Measurements from ENCODE around the gene ASPN.

Gene ASPN

DNA sequence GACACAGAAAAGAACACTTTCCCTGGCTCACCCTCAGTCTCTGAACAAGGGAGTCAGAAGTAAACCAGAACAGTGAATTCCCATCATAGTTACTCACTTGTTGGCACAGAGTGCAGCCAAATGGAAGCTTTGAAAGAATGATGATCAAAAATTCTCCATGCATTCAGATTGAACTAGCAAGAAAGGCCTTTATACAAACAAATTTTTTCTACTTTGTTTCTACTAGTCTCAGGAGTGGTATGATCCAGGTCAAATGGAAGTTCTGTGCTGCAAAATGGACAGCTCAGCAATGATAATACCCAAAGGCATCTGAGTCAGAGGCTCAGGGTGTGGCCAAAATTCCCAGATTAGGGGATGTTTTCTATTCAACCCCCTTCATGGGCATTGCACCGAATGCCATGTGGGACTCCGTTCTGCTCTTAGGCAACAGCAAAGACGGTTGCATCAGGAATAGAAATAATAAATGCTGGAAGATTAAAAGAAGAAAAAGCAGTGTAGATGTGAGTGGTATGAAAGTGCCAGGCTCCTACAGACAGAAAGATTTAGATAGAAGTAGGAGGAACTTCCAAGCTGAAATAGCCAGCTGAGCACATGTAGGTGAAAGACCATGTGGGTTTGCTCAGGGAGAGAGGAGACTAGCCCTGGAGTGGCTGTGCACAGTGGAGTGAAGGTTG lies 24.0 kb upstream of the ASPN start:
- no peaks in the 10 kb centered on the region for H3F3A ChIP-seq (ENCODE audit: low read depth)
- no peak overlapping the region for H3K4me3 ChIP-seq (ENCODE audit: low read length, poor library complexity, severe bottlenecking)
- no peak overlapping the region for H3K9ac ChIP-seq (ENCODE audit: low read depth, low read length, poor library complexity, severe bottlenecking)
- no peaks in the 10 kb centered on the region for H3K36me3 ChIP-seq (ENCODE audit: insufficient read depth, low read length)
- no peaks in the 10 kb centered on the region for H4K20me1 ChIP-seq (ENCODE audit: insufficient read depth, low read length, poor library complexity, severe bottlenecking)
- H3K9me2 ChIP-seq (replicated peaks; ENCODE audit: low read depth, low read length) = no peaks in the 10 kb centered on the region
- H3K27me3 ChIP-seq (ENCODE audit: insufficient read depth, low read length, poor library complexity, severe bottlenecking) = no peaks in the 10 kb centered on the region
- no peak overlapping the region for H2AFZ ChIP-seq (ENCODE audit: low read length)
- no peaks in the 10 kb centered on the region for H3K79me2 ChIP-seq (ENCODE audit: insufficient read depth, low read length)
- peaks cover 8% of the 10 kb centered on the region for H3K4me1 ChIP-seq (ENCODE audit: insufficient read depth, low read length, poor library complexity, severe bottlenecking)
- no peaks in the 10 kb centered on the region for H3K9me3 ChIP-seq (ENCODE audit: insufficient read depth, low read depth, low read length)
- no peak overlapping the region for H3K4me2 ChIP-seq (ENCODE audit: low read depth, low read length, poor library complexity, severe bottlenecking)
- TF ChIP-seq EZH2phosphoT487 (IDR thresholded peaks at IDR 0.05; ENCODE audit: borderline replicate concordance) = no peak
- TF ChIP-seq, protein P1, sequence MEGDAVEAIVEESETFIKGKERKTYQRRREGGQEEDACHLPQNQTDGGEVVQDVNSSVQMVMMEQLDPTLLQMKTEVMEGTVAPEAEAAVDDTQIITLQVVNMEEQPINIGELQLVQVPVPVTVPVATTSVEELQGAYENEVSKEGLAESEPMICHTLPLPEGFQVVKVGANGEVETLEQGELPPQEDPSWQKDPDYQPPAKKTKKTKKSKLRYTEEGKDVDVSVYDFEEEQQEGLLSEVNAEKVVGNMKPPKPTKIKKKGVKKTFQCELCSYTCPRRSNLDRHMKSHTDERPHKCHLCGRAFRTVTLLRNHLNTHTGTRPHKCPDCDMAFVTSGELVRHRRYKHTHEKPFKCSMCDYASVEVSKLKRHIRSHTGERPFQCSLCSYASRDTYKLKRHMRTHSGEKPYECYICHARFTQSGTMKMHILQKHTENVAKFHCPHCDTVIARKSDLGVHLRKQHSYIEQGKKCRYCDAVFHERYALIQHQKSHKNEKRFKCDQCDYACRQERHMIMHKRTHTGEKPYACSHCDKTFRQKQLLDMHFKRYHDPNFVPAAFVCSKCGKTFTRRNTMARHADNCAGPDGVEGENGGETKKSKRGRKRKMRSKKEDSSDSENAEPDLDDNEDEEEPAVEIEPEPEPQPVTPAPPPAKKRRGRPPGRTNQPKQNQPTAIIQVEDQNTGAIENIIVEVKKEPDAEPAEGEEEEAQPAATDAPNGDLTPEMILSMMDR (conservative IDR thresholded peaks at IDR 0.05; ENCODE audit: low read length) = no peak

DNA sequence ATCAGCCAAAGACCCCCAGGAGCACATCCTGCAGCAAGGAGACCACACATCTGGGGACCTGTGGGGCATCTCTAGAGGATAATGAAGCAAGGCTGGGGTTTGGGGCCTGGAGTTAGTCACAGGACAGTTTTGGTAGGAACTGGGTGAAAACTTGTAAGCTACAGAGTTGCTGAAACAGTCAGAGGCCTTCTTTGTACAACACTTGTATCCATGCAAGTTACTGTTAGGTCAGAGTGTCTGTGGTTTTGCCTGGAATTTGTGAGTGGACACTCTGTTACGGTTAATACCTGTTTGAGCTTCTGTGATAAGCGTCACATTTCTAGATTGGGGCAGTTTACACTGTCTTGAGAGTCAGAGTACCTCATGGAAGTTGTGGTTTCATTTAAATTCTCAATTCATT lies 22.6 kb upstream of the ASPN start:
- Histone ChIP-seq H3K36me3 (ENCODE audit: insufficient read depth, low read length) (no peaks in the 10 kb centered on the region), H3F3A (ENCODE audit: low read depth) (no peaks in the 10 kb centered on the region), H3K27me3 (ENCODE audit: insufficient read depth, low read length, poor library complexity, severe bottlenecking) (no peaks in the 10 kb centered on the region), H3K4me2 (ENCODE audit: low read depth, low read length, poor library complexity, severe bottlenecking) (no peak overlapping the region), H3K9me2 (replicated peaks; ENCODE audit: low read depth, low read length) (no peaks in the 10 kb centered on the region), H4K20me1 (ENCODE audit: insufficient read depth, low read length, poor library complexity, severe bottlenecking) (no peaks in the 10 kb centered on the region), H3K79me2 (ENCODE audit: insufficient read depth, low read length) (no peaks in the 10 kb centered on the region), H3K4me1 (ENCODE audit: insufficient read depth, low read length, poor library complexity, severe bottlenecking) (peaks cover 8% of the 10 kb centered on the region), H3K4me3 (ENCODE audit: low read length, poor library complexity, severe bottlenecking) (no peak overlapping the region), H3K9me3 (ENCODE audit: insufficient read depth, low read depth, low read length) (no peaks in the 10 kb centered on the region), H3K9ac (ENCODE audit: low read depth, low read length, poor library complexity, severe bottlenecking) (no peak overlapping the region), H2AFZ (ENCODE audit: low read length) (no peak overlapping the region)
- TF ChIP-seq EZH2phosphoT487 (IDR thresholded peaks at IDR 0.05; ENCODE audit: borderline replicate concordance) = no peak
- TF ChIP-seq, protein P1 (conservative IDR thresholded peaks at IDR 0.05; ENCODE audit: low read length) = no peak

DNA sequence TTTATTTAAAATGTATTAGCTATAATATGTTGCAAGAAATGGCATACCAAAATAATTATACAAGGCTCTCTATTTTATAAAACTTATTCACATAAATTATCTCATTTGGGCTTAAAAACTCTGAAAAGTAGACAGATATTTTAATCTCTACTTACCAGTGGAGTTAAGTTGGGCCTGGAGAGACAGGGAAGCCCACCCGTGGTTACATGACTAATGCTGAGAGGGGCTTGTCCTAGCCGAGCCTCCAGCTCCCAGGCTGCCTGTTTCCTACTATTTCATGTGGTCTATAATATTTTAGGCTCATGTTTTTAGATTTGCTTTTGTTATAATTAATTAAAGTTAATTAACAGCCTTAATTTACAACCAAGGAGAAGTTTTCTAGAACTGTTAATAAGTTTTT lies 20.9 kb upstream of the ASPN start:
- Histone ChIP-seq H3F3A (ENCODE audit: low read depth) (no peaks in the 10 kb centered on the region), H3K9me2 (replicated peaks; ENCODE audit: low read depth, low read length) (no peaks in the 10 kb centered on the region), H3K9ac (ENCODE audit: low read depth, low read length, poor library complexity, severe bottlenecking) (no peak overlapping the region), H3K4me1 (ENCODE audit: insufficient read depth, low read length, poor library complexity, severe bottlenecking) (peaks cover 8% of the 10 kb centered on the region), H3K4me3 (ENCODE audit: low read length, poor library complexity, severe bottlenecking) (no peak overlapping the region), H3K79me2 (ENCODE audit: insufficient read depth, low read length) (no peaks in the 10 kb centered on the region), H2AFZ (ENCODE audit: low read length) (no peak overlapping the region), H3K27me3 (ENCODE audit: insufficient read depth, low read length, poor library complexity, severe bottlenecking) (no peaks in the 10 kb centered on the region), H3K4me2 (ENCODE audit: low read depth, low read length, poor library complexity, severe bottlenecking) (no peak overlapping the region), H3K36me3 (ENCODE audit: insufficient read depth, low read length) (no peaks in the 10 kb centered on the region), H3K9me3 (ENCODE audit: insufficient read depth, low read depth, low read length) (no peaks in the 10 kb centered on the region), H4K20me1 (ENCODE audit: insufficient read depth, low read length, poor library complexity, severe bottlenecking) (no peaks in the 10 kb centered on the region)
- TF ChIP-seq, protein P1 (conservative IDR thresholded peaks at IDR 0.05; ENCODE audit: low read length) = no peak
- TF ChIP-seq EZH2phosphoT487 (IDR thresholded peaks at IDR 0.05; ENCODE audit: borderline replicate concordance) = no peak

Data from Loucy (cell line).